ENCODE data around the gene RBCK1. TPM values are rescaled to one million over a fixed set of nuclear protein-coding genes. Genes with fewer than 3 reads are reported as not detected.
A peak's percentile ranks its signal among the peaks of the same experiment; 100 is the strongest.
"Not testable (repeated sequence)": the region's sequence is repeated elsewhere in the genome, so short reads cannot be mapped to it uniquely, and the experiment has no call there.

Gene RBCK1
- total RNA-seq, 1 donor from 2014 or later = 119 TPM

DNA sequence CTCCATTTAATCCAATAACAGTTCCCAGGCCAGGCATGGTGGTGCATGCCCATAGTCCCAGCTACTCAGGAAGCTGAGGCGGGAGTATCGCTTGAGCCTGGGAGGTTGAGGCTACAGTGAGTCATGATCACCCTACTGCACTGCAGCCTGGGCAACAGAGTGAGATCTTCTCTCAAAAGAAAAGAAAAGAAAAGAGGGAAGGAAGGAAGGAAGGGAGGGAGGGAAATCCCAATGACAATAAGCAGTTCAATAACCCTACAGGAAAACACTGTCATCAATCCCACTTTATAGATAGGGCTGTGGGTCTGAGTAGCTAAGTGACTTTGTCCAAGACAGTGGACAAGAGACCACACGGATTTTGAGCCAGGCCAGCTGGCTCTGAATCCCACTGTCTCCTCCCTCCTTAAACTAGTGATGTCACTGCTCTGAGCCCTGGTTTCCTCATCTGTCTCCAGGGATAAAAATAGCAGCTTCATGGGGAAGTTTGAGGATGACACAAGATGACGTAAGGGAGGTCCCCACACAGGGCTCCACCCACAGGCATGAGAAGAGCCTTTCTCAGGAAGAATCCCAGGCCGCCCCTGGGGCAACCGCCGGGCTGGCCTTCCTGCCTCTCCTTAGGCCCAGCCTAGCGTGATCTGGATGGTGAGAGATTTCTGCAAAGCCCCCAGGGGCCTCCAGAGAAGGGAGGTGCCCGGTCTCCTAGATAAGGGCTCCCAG lies 34.8 kb upstream of the RBCK1 start:
- Mint-ChIP-seq H3K36me3 (ENCODE audit: unreplicated experiment) (no peaks in the 10 kb centered on the region), H3K27ac (ENCODE audit: unreplicated experiment) (peak overlapping the region; percentile 42), H3K9me3 (ENCODE audit: unreplicated experiment) (no peaks in the 10 kb centered on the region), H3K4me3 (ENCODE audit: unreplicated experiment) (no peak overlapping the region), H3K27me3 (ENCODE audit: unreplicated experiment) (no peaks in the 10 kb centered on the region), H3K4me1 (ENCODE audit: unreplicated experiment) (peaks cover 17% of the 10 kb centered on the region)
- TF ChIP-seq, protein P1, sequence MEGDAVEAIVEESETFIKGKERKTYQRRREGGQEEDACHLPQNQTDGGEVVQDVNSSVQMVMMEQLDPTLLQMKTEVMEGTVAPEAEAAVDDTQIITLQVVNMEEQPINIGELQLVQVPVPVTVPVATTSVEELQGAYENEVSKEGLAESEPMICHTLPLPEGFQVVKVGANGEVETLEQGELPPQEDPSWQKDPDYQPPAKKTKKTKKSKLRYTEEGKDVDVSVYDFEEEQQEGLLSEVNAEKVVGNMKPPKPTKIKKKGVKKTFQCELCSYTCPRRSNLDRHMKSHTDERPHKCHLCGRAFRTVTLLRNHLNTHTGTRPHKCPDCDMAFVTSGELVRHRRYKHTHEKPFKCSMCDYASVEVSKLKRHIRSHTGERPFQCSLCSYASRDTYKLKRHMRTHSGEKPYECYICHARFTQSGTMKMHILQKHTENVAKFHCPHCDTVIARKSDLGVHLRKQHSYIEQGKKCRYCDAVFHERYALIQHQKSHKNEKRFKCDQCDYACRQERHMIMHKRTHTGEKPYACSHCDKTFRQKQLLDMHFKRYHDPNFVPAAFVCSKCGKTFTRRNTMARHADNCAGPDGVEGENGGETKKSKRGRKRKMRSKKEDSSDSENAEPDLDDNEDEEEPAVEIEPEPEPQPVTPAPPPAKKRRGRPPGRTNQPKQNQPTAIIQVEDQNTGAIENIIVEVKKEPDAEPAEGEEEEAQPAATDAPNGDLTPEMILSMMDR (IDR thresholded peaks at IDR 0.05) = no peak
- DNase-seq (ENCODE audit: extremely low spot score, unreplicated experiment) = no peak

DNA sequence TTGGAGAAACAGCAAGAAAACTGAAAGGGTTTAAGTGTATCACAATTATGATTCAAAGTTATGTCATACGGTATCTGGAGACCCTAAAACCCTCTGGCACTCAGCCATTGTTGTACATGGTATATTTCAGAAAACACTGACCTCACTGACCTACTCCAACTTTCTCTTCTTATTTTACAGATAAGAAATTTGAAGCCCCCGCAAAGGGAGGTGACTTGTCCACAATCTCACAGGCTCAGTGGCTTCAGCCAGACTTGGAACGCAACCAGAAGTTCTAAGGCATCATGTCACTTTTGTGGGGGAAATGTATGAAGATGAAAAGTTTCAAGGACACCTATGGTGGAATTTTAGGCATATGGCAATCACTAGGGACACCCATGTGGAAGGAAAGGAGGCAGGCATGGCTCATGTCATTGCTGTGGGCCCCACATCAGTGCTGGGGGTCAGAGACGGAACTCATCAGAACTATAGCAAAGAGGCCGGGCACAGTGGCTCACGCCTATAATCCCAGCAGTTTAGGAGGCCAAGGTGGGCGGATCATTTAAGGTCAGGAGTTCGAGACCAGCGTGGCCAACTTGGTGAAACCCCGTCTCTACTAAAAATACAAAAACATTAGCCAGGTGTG lies 32.7 kb upstream of the RBCK1 start:
- Mint-ChIP-seq H3K27me3 (ENCODE audit: unreplicated experiment) (no peaks in the 10 kb centered on the region), H3K9me3 (ENCODE audit: unreplicated experiment) (no peaks in the 10 kb centered on the region), H3K4me1 (ENCODE audit: unreplicated experiment) (peaks cover 17% of the 10 kb centered on the region), H3K4me3 (ENCODE audit: unreplicated experiment) (no peak overlapping the region), H3K36me3 (ENCODE audit: unreplicated experiment) (no peaks in the 10 kb centered on the region), H3K27ac (ENCODE audit: unreplicated experiment) (no peak overlapping the region)
- TF ChIP-seq, protein P1 (IDR thresholded peaks at IDR 0.05) = no peak
- no peak for DNase-seq (ENCODE audit: extremely low spot score, unreplicated experiment)

DNA sequence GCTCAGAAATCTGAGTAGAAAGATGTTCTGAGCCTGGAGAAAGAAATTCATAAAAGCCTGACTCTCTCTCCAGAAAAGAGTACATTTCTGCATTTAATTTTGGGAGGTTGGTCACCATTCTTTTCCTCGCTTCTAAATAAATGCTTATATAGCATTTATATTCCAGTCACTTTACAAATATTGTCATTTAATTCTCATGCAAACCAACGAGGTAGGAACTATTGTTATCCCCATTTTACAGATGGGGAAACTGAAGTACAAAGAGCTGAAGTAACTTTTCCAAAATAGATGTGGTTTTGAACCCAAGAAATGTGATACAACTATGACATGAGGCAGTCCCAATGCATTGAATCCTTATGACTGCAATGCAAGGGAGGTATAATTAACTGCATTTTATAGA lies 32.0 kb upstream of the RBCK1 start:
- H3K4me3 Mint-ChIP-seq (ENCODE audit: unreplicated experiment) = no peak overlapping the region
- no peak overlapping the region for H3K27ac Mint-ChIP-seq (ENCODE audit: unreplicated experiment)
- no peaks in the 10 kb centered on the region for H3K27me3 Mint-ChIP-seq (ENCODE audit: unreplicated experiment)
- H3K4me1 Mint-ChIP-seq (ENCODE audit: unreplicated experiment) = peaks cover 17% of the 10 kb centered on the region
- no peaks in the 10 kb centered on the region for H3K9me3 Mint-ChIP-seq (ENCODE audit: unreplicated experiment)
- no peak for DNase-seq (ENCODE audit: extremely low spot score, unreplicated experiment)
- TF ChIP-seq, protein P1 (IDR thresholded peaks at IDR 0.05) = no peak
- no peaks in the 10 kb centered on the region for H3K36me3 Mint-ChIP-seq (ENCODE audit: unreplicated experiment)

DNA sequence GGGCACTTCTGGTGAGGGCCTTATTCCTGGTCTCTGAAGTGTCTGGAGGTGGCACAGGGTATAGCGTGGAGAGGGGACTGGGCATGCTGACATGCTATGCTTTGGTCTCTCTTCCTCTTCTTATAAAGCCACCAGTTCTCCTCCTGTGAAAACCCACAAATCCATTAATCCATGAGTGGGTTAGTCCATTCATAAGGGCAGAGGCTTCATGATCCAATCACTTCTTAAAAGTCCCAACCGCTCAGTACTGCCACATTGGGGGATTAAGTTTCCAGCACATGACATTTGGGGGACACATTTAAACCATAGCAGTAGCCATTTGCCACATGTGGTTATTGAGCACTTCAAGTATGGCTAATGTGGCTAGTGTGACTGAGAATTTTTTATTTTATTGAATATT lies 31.3 kb upstream of the RBCK1 start:
- H3K27ac Mint-ChIP-seq (ENCODE audit: unreplicated experiment) = no peak overlapping the region
- TF ChIP-seq, protein P1 (IDR thresholded peaks at IDR 0.05) = no peak
- H3K4me3 Mint-ChIP-seq (ENCODE audit: unreplicated experiment) = no peak overlapping the region
- H3K4me1 Mint-ChIP-seq (ENCODE audit: unreplicated experiment) = peaks cover 15% of the 10 kb centered on the region
- H3K36me3 Mint-ChIP-seq (ENCODE audit: unreplicated experiment) = no peaks in the 10 kb centered on the region
- H3K27me3 Mint-ChIP-seq (ENCODE audit: unreplicated experiment) = no peaks in the 10 kb centered on the region
- DNase-seq (ENCODE audit: extremely low spot score, unreplicated experiment) = no peak
- H3K9me3 Mint-ChIP-seq (ENCODE audit: unreplicated experiment) = no peaks in the 10 kb centered on the region

DNA sequence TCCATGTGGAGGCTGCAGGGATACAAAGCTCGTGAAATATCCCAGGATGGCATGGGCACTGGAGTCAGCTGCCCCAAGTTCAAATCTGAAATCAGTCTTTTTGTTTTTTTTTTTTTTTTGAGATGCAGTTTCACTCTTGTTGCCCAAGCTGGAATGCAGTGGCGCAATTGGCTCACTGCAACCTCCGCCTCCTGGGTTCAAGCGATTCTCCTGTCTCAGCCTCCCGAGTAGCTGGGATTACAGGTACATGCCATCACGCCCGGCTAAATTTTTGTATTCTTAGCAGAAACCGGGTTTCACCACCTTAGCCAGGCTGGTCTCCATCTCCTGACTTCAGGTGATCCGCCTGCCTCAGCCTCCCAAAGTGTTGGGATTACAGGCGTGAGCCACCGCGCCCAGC lies 30.5 kb upstream of the RBCK1 start:
- H3K4me3 Mint-ChIP-seq (ENCODE audit: unreplicated experiment); H3K36me3 Mint-ChIP-seq (ENCODE audit: unreplicated experiment); H3K9me3 Mint-ChIP-seq (ENCODE audit: unreplicated experiment); H3K27me3 Mint-ChIP-seq (ENCODE audit: unreplicated experiment); H3K27ac Mint-ChIP-seq (ENCODE audit: unreplicated experiment); H3K4me1 Mint-ChIP-seq (ENCODE audit: unreplicated experiment); DNase-seq (ENCODE audit: extremely low spot score, unreplicated experiment): not testable (repeated sequence)

Data from osteocyte (in vitro differentiated cells).